Fibroblast of the conjunctiva (primary cell): ENCODE measurements around the gene DOHH.

ENCODE experiments used
- DNase-seq: peaks from one replicate; pipeline ENCODE4 v3.0.0-alpha.2; 2010; ENCODE audit warnings: low read depth

The DOHH gene, protein sequence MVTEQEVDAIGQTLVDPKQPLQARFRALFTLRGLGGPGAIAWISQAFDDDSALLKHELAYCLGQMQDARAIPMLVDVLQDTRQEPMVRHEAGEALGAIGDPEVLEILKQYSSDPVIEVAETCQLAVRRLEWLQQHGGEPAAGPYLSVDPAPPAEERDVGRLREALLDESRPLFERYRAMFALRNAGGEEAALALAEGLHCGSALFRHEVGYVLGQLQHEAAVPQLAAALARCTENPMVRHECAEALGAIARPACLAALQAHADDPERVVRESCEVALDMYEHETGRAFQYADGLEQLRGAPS

GRCh38 chr19:3500429-3501101 is at the start of gene DOHH:
TSS of gene DOHH (minus strand) at chr19:3500674. CDS start at chr19:3496814, 3,860 bp downstream.
- peak; percentile 95 for DNase-seq

DNA sequence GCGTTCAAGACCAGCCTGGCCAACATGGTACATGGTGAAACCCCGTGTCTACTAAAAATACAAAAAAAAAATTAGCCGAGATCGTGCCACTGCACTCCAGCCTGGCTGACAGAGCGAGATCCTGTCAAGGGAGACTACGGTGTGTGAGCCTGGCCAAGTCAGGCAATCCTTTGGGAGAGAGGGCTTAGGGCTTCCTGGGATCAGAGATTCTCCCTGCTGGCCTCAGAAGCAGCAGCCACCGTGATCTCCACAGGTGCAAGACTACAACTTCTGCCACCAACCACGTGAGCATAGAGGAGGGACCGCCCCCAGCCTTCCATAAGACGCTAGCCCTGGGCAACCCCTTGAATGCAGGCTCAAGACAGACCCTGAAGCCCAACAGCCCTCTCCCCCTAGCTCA is 49.3 kb upstream of the DOHH start:
- no peak for DNase-seq

- no peak for DNase-seq
Measured at GRCh38 chr19:3548606-3549005, 48.1 kb upstream of the DOHH start.

GRCh38 chr19:3547767-3548282 is 47.4 kb upstream of the DOHH start:
- DNase-seq, result no peak

DNA sequence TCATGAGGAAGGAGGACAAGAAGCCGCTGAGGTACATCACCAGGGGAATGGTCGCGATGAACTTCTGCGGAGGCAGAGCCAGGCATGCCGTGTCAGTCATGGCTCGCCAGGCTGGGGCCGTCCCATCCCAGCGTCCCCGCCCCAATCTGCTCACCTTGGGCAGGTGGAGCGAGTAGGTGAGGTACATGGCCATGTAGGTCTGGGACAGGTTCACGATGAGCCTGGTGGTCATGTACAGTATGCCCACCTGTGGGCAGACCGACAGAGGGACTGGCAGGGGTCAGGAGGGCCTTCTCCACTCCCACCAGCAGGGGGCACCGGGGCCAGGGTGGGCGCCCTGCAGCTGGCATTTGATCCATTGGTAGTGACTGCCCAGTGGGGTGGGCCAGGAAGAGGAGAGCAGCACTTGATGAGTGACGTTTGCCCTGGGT is 46.8 kb upstream of the DOHH start:
- no peak for DNase-seq

GRCh38 chr19:3546119-3546518 is 45.6 kb upstream of the DOHH start:
- no peak for DNase-seq

DNA sequence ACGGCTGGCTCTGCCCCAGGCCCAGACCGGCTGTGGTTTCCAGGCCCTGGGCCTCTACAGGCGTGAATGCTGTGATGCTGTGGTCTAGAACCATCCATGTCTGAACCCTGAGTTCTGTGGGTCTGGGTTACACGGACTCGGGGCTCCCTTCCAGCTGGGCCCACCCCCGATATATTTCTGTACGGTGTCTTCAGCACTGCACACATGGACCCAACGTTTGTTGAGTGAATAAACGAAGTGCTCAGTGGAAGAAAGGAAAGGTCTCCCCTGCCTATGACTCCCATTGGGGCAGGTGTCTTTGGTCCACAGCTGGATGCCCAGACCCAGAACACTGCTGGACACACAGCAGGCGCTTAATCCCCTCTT is 45.2 kb upstream of the DOHH start:
- DNase-seq, result no peak

- no peak for DNase-seq
Measured at GRCh38 chr19:3544742-3545668, 44.5 kb upstream of the DOHH start.

- DNase-seq, result no peak
Measured at GRCh38 chr19:3544058-3544376, 43.5 kb upstream of the DOHH start.

DNA sequence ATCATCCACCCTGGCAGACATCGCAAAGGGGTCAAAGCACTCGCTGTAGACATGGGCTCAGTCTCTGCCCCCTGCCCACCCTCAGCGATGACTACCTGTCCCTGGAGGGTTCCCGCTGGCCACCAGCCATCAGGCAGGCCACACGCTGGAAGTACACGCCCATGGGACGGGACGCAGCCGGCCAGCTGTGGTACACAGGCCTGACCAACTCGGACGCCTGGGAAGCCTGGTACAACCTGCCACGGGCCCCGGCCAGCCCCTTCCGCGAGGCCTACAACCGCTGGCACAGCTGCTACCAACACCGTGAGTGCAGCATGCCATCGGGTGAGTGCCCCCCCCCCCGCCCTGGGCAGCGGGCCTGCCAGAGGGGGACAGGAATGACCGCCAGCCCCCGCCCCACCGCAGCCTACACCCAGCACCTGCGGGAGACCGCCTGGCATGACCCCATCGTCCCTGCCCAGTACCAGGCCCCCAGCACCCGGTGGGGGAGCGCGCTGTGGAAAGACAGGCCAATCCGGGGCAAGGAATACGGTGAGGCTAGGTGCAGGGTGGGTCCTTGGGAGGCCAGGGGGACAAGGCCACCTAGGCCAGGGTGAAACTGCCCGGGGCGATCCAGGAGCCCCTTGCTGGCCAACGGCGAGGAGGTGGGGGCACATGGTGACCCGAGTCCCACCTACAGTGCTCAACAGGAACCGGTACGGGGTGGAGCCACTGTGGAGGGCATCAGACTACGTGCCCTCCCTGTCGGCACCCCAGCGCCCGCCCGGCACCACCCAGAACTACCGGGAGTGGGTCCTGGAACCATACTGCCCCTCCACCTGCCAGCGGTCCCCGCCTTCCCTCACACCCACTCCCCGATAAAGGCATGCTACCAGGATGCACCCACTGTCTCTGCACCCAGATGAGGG is 42.9 kb upstream of the DOHH start:
- no peak for DNase-seq

GRCh38 chr19:3539756-3540118 is 39.3 kb upstream of the DOHH start:
- DNase-seq, result no peak

DNA sequence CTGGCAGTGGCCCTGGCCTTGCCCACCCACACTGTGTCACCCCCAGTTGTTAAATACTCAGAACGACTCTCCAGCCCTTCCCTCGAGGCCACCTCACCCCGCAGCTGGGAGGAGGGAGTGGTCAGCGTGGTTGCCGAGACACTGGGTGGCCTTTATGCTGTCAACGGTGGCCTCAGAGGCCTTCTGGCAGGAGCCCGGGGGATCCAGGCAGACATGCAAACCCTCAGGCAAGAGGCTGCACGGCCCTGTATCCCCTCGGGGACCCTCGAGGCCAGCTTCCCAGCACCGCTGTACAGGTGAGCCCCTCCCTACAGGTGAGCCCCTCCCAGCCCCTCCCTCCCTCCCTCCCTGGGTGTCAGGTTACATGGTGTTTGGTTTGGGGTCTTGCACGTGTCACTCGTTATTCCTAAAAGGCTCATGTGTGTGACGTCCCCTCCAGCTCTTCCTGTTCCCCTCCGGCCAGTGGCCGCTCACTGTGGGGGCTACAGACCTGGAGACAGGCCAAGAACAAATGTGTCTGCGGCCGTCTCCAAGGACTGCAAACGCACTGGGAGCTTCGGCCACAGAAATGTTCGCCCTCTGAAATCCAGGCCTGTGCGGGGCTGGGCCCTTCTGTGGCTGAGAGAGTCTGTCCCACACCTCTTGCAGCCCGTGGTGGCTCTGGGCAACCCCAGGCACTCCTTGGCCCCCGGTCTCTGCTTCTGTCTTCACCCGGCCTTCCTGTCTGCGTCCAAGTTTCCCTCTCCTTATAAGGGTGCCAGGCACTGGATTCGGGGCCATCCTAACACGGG is 38.7 kb upstream of the DOHH start, which contains the start of gene TEKTIP1:
TEKTIP1 (plus strand) TSS at position 210 of the 791 bp plus-strand sequence; CDS start at position 214, 4 bp downstream.
- no peak for DNase-seq

DNA sequence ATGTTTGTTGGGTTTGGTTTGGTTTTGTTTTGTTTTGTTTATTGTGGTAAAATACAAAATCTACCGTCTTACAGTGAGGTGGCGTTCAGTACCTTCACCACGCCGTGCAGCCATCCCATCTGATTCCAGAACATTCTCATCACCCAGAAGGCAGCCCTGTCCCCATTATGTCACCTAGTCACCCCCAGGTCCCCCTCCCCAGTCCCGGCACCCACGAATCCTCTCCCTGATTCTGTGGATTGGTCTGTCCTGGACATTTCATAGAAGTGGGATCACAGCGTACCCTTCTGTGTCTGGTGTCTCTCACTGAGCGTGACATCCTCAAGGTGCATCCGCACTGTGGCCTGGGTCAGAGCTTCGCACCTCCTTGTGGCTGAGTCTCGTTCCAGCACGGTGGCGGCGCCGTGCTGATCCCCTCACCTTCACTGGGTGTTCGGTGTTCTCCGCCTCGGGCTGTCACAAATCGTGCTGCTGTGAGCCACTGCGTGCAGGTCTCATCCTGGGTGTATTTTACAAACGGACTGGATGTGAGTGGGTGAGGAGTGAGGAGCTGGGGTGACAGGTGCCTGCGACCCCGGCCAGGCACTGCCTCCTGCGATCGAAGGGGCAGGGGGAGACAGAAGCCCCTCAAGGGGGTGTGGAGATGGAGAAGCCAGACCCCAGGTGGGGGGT is 37.9 kb upstream of the DOHH start:
- no peak for DNase-seq

GRCh38 chr19:3537438-3538240 is 37.2 kb upstream of the DOHH start:
- no peak for DNase-seq

DNA sequence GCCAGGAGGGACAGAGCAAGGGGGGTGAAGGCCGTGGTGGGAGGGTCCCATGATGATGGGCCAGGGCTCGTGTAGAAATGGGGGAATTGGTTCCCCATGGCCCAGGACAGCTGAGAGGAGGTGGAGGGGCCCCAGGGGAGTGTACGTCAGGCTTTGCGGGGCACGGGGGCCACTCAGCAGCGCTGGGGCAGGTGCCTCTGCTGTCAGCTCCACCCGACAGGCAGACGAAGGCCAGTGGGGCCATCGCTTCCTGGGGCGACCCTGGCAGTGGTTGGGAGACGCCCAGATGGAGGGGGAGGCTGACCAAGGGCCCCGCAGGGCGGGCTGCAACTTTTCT is 36.6 kb upstream of the DOHH start:
- no peak for DNase-seq

GRCh38 chr19:3536429-3537100 is 36.1 kb upstream of the DOHH start:
- no peak for DNase-seq

GRCh38 chr19:3535981-3536380 is 35.5 kb upstream of the DOHH start:
- no peak for DNase-seq

GRCh38 chr19:3535563-3535965 is 35.1 kb upstream of the DOHH start:
- DNase-seq, result no peak

GRCh38 chr19:3535235-3535535 is 34.7 kb upstream of the DOHH start:
- DNase-seq, result no peak
